ENCODE results near the gene TMEM80.

DNA sequence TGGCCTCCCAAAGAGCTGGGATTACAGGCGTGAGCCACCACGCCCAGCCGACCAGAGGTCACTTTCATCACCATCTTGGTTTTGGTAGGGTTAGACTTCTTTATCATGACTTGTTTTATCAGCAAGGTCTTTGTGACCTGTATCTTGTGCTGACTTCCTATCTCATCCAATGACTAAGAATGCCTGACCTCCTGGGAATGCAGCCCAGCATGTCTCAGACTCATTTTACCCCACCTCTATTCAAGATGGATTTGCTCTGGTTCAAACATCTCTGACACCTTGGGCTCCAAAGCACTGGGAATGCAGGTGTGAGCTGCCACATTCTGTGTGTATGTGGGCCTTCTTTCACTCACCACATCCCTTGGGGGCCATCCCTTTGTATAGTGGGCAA, 46.5 kb downstream of the TMEM80 start:
- TF ChIP-seq, protein P1, sequence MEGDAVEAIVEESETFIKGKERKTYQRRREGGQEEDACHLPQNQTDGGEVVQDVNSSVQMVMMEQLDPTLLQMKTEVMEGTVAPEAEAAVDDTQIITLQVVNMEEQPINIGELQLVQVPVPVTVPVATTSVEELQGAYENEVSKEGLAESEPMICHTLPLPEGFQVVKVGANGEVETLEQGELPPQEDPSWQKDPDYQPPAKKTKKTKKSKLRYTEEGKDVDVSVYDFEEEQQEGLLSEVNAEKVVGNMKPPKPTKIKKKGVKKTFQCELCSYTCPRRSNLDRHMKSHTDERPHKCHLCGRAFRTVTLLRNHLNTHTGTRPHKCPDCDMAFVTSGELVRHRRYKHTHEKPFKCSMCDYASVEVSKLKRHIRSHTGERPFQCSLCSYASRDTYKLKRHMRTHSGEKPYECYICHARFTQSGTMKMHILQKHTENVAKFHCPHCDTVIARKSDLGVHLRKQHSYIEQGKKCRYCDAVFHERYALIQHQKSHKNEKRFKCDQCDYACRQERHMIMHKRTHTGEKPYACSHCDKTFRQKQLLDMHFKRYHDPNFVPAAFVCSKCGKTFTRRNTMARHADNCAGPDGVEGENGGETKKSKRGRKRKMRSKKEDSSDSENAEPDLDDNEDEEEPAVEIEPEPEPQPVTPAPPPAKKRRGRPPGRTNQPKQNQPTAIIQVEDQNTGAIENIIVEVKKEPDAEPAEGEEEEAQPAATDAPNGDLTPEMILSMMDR (IDR thresholded peaks at IDR 0.05 in 8 of 11, conservative IDR thresholded peaks at IDR 0.05 in 3 of 11): no peak
- TF ChIP-seq POLR2AphosphoS5 (IDR thresholded peaks at IDR 0.05) (no peak), POLR2A (IDR thresholded peaks at IDR 0.05) (no peak)
